ENCODE data around the gene SEL1L2.

Gene SEL1L2

DNA sequence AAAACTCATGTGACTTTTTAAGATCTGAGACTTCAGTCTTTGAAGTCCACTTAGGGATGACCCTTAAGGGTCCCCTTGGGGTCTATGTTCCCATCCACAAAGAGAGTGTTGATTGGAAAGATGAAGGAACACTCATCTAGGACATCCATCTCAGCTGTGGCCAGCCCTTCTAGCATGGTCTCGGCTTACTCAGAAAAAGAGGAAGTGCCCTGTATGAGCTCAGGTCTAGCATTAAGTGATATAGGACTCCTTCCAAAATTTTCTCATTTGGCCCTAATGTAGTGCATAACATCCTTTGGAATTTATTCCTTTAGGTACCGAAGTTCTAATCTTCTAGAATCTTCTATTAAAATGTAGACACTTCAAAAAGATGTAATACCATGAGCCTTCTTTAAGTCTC, 128.2 kb downstream of the SEL1L2 start:
- no peak for DNase-seq

- no peak for DNase-seq
Measured at GRCh38 chr20:13858871-13859270, 131.5 kb downstream of the SEL1L2 start.

- no peak for DNase-seq
Measured at GRCh38 chr20:13858439-13858838, 132.0 kb downstream of the SEL1L2 start.

- no peak for DNase-seq
Measured at GRCh38 chr20:13857961-13858360, 132.5 kb downstream of the SEL1L2 start.

DNA sequence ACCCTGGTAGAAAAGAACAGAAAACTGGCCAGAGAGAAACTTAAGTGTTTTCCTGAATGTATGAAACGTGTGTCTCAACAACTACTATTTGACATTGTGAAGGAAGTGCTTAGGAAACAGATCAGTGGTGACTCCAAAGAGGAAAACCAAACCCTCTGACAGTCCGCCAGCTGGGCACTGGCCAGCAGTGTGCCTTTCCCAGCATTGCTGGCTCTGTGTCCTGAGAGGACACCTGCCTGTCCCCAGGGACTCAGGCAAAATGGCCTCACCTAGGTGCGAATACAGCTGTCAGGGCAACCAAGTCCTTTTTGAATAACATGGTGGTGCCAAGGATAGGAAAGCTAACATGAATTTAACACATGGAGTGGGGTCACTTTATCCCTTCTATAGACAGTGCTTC, 133.1 kb downstream of the SEL1L2 start:
- no peak for DNase-seq

DNA sequence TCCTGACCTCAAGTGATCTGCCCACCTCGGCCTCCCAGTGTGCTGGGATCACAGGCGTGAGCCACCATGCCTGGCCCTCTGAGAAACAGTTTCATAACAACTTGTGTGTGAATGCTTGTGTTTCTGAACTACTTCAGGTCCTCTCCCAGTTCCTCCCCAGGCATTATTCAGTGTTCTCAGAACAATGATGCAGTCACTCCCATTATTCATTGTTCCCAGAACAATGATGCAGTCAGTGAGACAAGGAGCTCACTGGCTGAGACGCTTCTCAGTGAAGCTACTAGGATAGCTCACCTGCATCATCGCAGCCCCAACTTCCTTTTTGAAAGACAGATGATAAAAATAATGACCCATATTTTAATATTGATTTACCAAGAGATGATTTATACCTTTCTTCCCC, 134.1 kb downstream of the SEL1L2 start:
- no peak for DNase-seq

DNA sequence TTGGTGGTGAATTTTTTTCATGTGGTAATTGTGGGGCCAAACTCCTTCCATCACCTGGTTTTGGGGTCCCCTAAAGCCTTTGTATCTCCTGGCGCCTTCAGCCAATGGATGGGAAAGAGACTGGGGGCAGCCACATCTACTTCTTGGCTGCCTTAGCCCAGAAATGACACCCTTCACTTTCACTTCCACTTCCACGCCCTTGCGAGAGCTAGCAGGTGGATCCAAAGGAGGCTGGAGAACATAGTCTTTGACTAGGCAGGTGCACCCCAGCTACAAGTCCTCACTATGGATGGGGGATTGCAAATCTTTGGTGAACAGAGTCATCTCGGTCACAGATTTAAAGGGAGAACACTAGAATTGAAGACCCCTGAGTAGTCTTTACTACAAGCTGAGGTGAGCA, 134.8 kb downstream of the SEL1L2 start:
- DNase-seq, result no peak

DNA sequence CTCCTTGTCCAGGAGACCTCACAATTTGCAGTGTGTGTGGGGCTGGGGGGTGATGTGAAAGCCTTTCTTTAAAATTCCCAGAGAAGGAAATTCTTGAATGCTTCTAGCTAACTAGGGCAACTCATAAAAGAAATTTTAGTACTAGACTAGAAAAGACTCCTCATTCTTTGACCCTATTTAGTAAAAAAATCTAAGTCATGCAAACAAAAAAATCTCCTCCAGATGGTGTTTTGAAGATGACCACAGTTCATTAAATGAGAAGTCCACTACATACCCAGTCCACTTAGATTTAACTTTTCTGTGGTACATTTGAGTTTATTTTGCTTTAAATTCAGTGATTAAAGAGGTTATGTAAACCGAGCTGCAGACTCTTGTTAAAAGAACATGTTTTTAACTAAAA, 138.1 kb downstream of the SEL1L2 start:
- DNase-seq, result no peak

DNA sequence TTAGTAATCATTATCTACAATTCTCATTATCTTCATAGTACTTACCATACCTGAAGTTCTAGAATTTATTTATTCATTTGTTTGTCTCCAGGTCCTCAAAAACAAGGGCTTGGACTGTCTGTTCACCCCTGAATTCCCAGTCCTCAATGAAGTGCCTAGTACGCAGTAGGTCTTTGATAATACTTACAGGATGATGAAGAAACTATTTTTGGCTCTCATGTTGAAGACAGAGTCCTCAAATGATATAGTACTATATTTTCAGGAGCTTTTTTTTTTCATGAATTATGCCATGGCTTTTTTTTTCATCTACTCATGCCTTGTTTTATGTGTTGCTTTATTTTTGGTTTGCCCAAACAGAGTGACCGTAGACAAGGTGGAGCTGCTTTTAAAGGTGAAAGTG, 139.1 kb downstream of the SEL1L2 start:
- DNase-seq, result no peak

DNA sequence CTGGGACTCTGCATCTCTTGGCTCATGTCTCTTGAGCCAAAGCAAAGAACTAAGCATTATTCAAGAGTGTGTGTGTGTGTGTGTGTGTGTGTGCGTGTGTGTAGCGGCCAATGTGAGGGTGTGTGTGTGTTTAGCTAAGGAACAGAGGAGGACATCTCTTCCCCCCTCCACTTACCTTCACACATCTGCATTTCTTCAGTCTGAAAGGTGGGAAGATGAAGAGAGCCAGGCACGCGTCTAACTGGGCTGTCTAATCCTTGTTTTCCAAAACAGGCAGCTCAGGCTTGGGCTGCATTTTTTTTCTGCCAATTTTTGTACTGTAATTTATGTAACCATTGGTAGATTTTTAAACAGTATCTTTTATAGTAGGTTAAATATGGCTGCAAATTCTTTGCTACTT, 146.1 kb downstream of the SEL1L2 start:
- DNase-seq, result no peak

DNA sequence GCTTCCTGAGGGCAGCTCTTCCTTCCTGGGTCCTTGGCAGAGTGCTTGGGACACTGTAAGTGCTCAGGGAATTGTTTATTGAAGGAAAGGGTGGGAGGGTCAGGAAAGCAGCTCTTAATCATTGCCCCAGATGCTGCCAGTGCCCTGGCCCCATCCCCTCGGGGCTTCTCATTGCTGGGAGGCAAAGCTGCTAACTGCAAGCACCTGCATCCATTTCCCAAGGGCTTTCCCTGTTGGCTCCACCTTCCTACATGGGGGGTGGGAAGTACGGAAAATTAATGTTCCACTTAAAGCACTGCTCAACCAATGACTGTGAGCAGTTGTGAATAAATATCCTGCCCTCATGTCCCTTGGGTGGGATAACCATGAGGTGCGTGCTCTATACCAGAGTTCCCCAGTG, 149.2 kb downstream of the SEL1L2 start:
- no peak for DNase-seq

GRCh38 chr20:13840093-13840465, 150.3 kb downstream of the SEL1L2 start:
- no peak for DNase-seq

DNA sequence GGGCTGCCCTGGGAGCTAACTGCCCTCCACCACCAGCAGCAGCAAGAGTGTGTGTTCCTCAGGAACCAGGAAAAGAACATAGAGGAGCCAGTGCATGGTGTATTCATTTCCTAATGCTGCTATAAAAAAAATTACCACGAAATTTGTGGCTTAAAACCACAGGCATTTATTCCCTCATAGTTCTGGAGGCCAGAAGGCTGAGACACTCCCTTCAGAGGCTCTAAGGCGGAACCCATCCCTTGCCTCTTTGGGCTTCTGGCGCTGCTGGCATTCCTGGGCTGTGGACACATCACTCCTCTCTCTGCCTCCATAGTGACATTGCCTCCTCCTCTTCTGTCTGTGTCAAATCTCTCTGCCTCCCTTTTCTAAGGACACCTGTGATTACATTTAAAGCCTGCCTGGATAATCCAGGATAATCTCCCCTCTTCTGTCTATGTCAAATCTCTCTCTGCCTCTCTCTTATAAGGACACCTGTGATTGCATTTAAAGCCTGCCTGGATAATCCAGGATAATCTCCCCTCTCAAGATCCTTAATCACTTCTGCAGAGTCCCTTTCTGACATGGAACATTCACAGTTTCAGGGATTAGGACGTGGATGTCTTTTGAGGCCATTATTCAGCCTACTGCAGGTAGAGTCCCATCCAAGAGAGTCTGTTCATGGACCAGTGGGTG, 150.9 kb downstream of the SEL1L2 start:
- DNase-seq, result no peak

- no peak for DNase-seq
Measured at GRCh38 chr20:13838664-13839063, 151.8 kb downstream of the SEL1L2 start.

DNA sequence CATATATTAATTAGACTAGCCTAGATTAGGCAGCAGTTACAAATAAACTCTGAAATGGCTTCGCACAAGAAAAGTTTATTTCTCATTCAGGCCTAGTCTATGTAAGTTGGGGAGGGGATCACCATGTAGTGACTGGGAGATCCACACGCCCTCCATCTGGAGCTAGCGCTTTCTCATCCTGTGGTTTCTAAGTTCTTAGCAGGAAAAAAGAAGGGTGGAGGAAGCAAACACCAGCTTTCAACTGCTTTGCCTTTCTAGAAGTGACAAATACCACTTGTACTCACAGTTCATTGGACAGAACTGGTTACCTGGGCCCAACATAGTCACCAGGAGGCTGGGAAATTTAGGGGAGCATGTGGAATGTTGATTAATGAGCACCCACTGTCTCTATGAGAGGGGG, 158.9 kb downstream of the SEL1L2 start:
- DNase-seq, result no peak

DNA sequence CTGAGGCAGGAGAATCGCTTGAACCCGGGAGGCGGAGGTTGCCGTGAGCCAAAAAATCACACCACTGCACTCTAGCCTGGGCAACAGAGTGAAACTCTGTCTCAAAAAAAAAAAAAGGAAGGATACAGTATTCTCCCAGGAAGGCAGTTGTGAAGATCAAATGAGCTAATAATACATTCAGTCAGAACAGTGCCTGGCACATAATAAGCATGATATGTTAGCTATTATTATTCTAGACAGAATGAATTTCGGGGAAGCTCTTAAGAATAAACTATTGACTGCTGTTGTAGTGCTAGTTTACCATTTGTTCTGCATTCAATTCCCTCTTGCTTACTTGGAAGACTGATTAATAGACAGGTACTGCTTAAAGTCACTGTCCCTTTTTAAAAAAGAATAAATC, 164.9 kb downstream of the SEL1L2 start:
- no peak for DNase-seq

- no peak for DNase-seq
Measured at GRCh38 chr20:13824459-13824858, 166.0 kb downstream of the SEL1L2 start.

DNA sequence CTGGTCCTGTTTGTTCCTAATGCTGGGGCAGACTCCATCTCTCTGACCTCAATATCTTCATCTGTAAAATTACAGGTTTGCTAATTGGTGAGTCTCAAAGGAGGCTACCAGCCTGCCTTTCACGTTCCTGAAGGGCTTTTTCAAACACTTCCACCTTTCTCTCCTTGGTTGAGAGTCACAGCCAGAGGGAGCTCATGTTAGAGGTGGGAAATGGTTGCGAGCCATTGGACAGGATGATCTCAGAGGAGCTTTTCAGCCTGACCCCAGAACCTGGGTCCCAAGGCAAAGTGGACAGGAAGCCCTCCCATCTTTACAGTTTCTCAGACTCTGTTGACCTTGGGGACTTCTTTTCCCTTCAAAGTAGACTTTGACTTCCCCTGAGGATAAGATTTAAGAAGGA, 168.0 kb downstream of the SEL1L2 start:
- DNase-seq, result no peak

DNA sequence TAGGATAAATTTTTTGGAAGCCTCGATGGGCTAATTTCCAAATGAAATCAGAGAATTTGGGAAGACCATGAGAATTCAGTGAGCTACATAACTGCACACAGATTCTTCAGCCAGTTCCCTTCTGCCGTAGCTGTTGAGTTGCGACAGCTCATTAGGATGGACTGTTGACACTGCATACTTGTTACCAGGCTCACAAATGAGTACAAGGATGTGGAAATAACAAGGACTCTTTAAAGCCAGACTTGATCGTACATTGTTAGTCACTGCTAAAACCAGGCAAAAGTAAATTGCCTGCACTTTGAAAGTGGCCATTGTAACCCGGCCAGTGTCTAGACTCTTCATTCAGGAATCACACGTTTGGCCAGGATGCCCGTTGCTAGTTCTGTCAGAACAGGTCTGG, 168.5 kb downstream of the SEL1L2 start:
- no peak for DNase-seq

DNA sequence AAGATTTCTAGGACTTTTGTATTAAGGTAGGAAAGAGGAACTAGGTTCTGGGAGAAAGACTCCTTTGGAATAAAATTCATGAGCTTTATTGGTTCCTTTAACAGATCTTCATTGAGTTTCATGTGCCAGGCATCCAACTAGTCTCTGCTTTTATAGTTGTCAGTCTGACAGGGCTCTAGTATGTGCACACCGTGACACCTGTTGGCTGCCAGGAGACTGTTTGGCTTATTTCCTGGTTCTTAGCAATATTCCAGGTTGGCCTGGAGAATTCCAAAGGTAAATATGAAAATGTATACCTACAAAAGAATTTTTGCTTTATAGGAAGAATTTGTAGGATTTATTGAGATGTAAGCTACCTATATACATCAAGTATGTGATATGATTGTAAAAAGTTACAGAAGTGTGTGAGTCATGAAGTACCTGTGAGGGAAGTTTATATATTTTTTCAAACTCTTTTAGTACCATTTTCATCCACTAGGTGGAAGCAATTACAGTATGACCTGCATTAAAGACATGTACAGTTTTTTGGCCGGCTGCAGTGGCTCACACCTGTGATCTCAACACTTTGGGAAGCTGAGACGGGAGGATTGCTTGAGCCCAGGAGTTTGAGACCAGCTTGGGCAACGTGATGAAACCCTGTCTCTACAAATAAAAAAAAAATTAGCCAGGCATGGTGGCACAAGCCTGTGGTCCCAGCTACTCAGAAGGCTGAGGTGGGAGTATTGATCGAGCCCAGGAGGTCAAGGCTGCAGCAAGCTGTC, 170.3 kb downstream of the SEL1L2 start:
- DNase-seq, result peak; percentile 22

GRCh38 chr20:13817342-13817741, 173.1 kb downstream of the SEL1L2 start:
- no peak for DNase-seq

DNA sequence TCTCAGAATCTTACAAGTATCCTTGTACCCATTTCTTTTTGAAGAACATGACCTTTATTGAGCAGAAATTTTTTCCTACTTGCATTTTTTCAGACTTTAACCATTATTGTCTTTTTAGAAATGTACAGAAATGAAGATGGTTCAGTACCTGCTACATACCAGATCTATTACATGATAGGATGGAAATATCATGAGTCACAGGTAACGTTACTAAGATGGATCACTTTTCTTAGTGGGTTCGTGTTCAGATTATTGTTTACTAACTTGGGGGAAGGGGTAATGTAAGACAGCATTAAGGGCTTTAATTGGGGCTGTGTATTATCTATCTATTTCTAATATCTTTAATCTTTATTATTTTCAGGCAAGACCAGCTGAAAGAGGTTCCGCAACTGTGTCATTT, 173.7 kb downstream of the SEL1L2 start:
- DNase-seq, result no peak

DNA sequence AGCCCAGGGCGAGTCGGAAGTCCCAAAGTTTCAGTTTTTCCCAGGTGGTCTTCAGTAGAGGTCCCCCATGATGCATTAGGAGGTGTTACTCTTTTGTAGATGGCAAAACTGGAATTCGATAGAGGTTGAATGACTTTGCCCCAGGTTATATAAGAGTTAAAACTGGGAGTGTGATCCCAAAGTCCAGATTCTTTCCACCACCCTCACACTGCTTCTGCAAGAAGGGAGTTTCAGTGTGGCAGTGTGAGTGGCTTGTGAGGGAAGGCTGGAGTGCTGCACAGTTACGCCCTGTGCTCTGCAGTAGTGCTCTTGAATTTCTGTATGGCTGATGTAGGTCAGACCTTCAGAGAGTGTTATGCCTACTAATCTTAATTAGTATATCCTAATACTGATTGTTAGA, 175.7 kb downstream of the SEL1L2 start:
- no peak for DNase-seq

GRCh38 chr20:13813910-13814309, 176.5 kb downstream of the SEL1L2 start:
- no peak for DNase-seq

DNA sequence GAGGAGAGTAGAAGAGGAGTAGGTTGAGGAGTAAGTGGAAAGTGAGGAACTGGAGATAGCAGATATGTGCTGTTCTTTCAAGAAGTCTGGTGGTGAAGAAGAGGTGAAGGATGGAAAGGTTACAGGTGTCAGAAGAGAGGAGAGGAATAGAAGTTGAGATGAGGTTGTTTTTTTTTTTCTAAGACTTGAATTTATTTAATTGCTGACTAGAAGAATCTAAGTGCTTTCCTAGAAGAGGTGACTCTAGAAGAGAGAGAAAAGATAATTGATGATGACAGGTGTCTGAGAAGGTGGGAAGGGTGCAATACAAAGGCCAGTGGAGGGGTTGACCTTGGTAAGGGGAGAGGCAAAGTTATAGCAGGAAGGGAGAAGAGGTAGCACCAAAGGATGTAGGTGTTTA, 180.0 kb downstream of the SEL1L2 start:
- DNase-seq, result no peak
